Effector memory CD4-positive, alpha-beta T cell (primary cell): ENCODE results near the gene TMEM50A.
"Not testable (repeated sequence)": the region's sequence is repeated elsewhere in the genome, so short reads cannot be mapped to it uniquely, and the experiment has no call there.

Experiments used
- DNase-seq, 3 donors: peaks; one replicate each; pipeline ENCODE4 v3.0.0-alpha.2; 2020
- H3K27ac ChIP-seq: 2 replicates; pipeline ENCODE4 v1.7.0; 2013; ENCODE audit warnings: mild to moderate bottlenecking, low read length, moderate library complexity; ENCODE audit not compliant: insufficient read depth, poor library complexity, severe bottlenecking
- H3K27me3 ChIP-seq: replicated peaks from 2 replicates; pipeline ENCODE4 v1.7.0; 2013; ENCODE audit warnings: mild to moderate bottlenecking, low read length; ENCODE audit not compliant: insufficient read depth, control insufficient read depth, poor library complexity, severe bottlenecking
- H3K36me3 ChIP-seq: 2 replicates; pipeline ENCODE4 v1.7.0; 2013; ENCODE audit warnings: mild to moderate bottlenecking, low read length, moderate library complexity; ENCODE audit not compliant: control insufficient read depth, insufficient read depth
- H3K4me1 ChIP-seq: 2 replicates; pipeline ENCODE4 v1.7.0; 2013; ENCODE audit warnings: low read length, mild to moderate bottlenecking; ENCODE audit not compliant: control insufficient read depth, insufficient read depth, poor library complexity, severe bottlenecking
- H3K4me3 ChIP-seq: 2 replicates; pipeline ENCODE4 v1.7.0; 2013; ENCODE audit warnings: low read length, low read depth, mild to moderate bottlenecking; ENCODE audit not compliant: insufficient read depth, poor library complexity, severe bottlenecking
- H3K9me3 ChIP-seq: 2 replicates; pipeline ENCODE4 v1.7.0; 2013; ENCODE audit warnings: mild to moderate bottlenecking, low read length, moderate library complexity; ENCODE audit not compliant: control insufficient read depth

Gene TMEM50A

DNA sequence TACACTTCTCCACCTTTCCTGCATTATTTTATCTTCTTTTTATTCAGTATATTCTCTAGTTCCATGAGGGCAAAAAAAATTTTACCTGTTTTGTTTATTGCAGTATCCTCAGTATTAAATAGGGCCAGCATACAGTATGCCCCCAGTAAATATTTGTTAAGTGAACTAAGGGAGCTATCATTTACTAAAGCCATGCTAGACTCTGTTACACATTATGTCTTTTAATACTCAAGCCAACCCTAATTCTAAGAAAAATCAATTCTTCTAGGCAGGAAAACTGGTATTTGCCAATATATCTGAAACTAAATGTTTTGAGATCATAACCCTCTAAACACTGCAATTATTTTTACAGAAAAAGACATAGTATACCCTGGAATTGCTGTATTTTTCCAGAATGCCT, 18.3 kb downstream of the TMEM50A start:
- no peak for DNase-seq
- H3K27ac ChIP-seq = peak overlapping the region; percentile 49
- no peak overlapping the region for H3K4me3 ChIP-seq
- H3K27me3 ChIP-seq = no peaks in the 10 kb centered on the region
- H3K4me1 ChIP-seq = peaks cover 14% of the 10 kb centered on the region
- no peaks in the 10 kb centered on the region for H3K9me3 ChIP-seq
- H3K36me3 ChIP-seq = peaks cover 68% of the 10 kb centered on the region

DNA sequence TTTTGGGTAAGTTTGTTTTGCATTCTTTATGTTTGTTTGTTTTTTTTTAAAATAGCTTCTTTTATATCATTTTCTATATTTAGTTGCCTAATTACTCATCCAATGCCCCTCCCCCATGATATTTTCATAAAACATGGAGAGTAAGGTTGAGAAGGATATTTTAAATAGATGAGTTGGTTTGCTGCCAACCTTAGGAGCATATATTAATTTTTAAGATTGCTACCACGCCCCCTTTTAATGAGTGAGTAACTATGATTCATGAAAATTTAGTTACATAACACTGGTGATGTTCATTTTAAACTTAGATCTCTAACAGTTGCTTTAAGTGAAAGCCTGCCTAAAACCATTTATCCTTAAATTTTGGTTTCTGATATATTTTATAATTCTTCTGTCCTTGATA, 18.7 kb downstream of the TMEM50A start:
- H3K27me3 ChIP-seq = no peaks in the 10 kb centered on the region
- H3K27ac ChIP-seq = peak overlapping the region; percentile 49
- no peak for DNase-seq
- peaks cover 69% of the 10 kb centered on the region for H3K36me3 ChIP-seq
- no peak overlapping the region for H3K4me3 ChIP-seq
- peaks cover 14% of the 10 kb centered on the region for H3K4me1 ChIP-seq
- H3K9me3 ChIP-seq = no peaks in the 10 kb centered on the region

- no peak overlapping the region for H3K27ac ChIP-seq
- no peaks in the 10 kb centered on the region for H3K9me3 ChIP-seq
- peaks cover 44% of the 10 kb centered on the region for H3K36me3 ChIP-seq
- H3K4me3 ChIP-seq = no peak overlapping the region
- DNase-seq = no peak
- H3K4me1 ChIP-seq = peaks cover 9% of the 10 kb centered on the region
- H3K27me3 ChIP-seq = no peaks in the 10 kb centered on the region
Observed at GRCh38 chr1:25360596-25361581, 22.8 kb downstream of the TMEM50A start.

GRCh38 chr1:25361901-25362300, 23.8 kb downstream of the TMEM50A start:
- no peak overlapping the region for H3K27ac ChIP-seq
- H3K4me3 ChIP-seq = no peak overlapping the region
- H3K27me3 ChIP-seq = no peaks in the 10 kb centered on the region
- no peak for DNase-seq
- H3K4me1 ChIP-seq = no peaks in the 10 kb centered on the region
- peaks cover 33% of the 10 kb centered on the region for H3K36me3 ChIP-seq
- H3K9me3 ChIP-seq = no peaks in the 10 kb centered on the region

DNA sequence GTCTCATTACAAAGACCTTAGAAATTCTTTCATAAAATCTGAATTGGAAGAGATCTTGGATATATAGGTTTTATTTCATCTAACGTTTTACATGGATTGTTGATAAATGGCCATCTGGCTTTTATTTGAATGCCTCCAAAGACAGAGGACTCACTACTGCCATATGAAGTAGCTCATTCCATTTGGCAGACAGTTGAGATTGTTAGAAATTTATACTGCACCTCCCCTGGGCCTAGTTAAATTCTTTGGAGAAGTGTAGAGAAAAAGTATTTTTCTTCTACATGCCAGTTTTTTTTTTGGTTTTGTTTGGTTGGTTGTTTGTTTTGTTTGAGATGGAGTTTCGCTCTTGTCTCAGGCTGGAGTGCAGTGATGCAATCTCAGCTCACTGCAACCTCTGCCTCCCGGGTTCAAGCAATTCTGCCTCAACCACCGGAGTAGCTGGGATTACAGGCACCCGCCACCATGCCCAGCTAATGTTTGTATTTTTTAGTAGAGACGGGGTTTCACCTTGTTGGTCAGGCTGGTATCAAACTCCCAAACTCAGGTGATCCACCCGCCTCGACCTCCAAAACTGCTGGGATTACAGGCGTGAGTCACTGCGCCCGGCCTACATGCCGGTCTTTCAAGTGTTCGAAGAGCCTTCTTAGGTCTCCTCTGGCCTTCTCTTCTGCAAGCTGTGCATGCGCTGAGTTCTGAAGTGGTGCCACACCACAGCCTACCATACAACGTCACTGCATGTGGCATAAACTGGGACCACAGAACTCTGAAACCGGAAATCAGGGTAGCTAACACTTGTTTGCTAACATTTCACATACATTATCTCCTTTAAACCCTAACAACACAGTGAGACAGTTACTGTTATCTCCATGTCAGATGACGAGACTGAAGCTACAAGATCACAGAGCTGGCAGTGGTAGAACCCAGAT, 24.8 kb downstream of the TMEM50A start:
- H3K27me3 ChIP-seq, H3K9me3 ChIP-seq, H3K4me3 ChIP-seq, H3K4me1 ChIP-seq, DNase-seq, H3K27ac ChIP-seq: not testable (repeated sequence)
- peaks cover 28% of the 10 kb centered on the region for H3K36me3 ChIP-seq

DNA sequence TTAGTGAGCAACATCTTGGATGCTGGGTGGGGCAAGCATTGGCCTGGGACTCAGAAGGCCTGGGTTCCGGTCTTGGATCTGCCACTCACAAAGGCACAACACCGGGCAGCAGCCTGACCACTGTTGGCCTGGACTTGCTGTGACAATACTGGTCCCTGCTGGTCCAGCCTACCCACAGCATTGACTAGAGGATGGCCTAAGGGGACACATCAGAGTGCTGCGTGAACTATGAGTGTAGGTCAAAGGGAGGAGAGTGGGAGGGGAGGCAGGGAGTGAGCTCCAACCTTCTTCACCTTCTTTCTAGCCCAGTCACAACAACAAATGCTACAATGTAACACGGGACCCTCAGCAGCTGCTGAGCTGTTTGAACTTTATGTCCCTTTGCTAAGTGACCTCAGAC, 31.1 kb downstream of the TMEM50A start:
- H3K27ac ChIP-seq = no peak overlapping the region
- H3K4me1 ChIP-seq = no peaks in the 10 kb centered on the region
- H3K27me3 ChIP-seq = no peaks in the 10 kb centered on the region
- no peak overlapping the region for H3K4me3 ChIP-seq
- no peaks in the 10 kb centered on the region for H3K36me3 ChIP-seq
- DNase-seq = no peak
- no peaks in the 10 kb centered on the region for H3K9me3 ChIP-seq

DNA sequence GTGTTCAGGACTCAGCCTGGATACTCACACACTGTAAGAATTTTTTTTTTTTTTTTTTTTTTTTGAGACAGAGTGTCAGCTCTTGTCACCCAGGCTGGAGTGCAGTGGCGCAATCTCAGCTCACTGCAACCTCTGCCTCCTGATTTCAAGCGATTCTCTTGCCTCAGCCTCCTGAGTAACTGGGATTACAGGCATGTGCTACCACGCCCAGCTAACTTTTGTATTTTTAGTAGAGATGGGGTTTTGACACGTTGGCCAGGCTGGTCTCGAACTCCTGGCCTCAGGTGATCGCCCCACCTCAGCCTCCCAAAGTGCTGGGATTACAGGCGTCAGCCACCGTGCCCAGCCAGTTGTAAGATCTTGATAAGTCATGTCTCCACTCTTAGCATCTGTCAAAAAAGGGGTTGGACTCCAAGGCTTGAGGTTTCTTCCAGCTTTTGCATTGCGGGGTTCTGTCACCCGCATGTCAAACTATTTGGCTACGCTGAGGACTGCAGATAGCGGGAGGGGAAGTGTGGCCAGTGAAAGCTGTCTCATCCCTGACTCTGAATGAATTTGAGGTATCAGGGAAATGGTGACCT, 31.6 kb downstream of the TMEM50A start:
- H3K27ac ChIP-seq, H3K4me3 ChIP-seq, DNase-seq, H3K36me3 ChIP-seq, H3K9me3 ChIP-seq, H3K4me1 ChIP-seq, H3K27me3 ChIP-seq: not testable (repeated sequence)

GRCh38 chr1:25371757-25372156, 33.6 kb downstream of the TMEM50A start:
- H3K4me1 ChIP-seq, H3K4me3 ChIP-seq, H3K9me3 ChIP-seq, H3K36me3 ChIP-seq, H3K27me3 ChIP-seq, DNase-seq, H3K27ac ChIP-seq: not testable (repeated sequence)

GRCh38 chr1:25378367-25378766, 40.2 kb downstream of the TMEM50A start:
- not testable (repeated sequence) for H3K4me1 ChIP-seq, H3K27ac ChIP-seq, H3K36me3 ChIP-seq, DNase-seq, H3K27me3 ChIP-seq, H3K9me3 ChIP-seq, H3K4me3 ChIP-seq
